Stimulated activated CD8-positive, alpha-beta memory T cell treated with anti-CD3 and anti-CD28 coated beads, Interleukin-12 subunit alpha, Interleukin-12 subunit beta, amount 100 ng/mL, for 4 hours (primary cell): Measurements from ENCODE around the gene TAGAP.
A peak's percentile ranks its signal among the peaks of the same experiment; 100 is the strongest.
"Not testable (repeated sequence)": the region's sequence is repeated elsewhere in the genome, so short reads cannot be mapped to it uniquely, and the experiment has no call there.

Source experiments
- DNase-seq: peaks from one replicate; pipeline ENCODE4 v3.0.0-alpha.2; 2020; ENCODE audit warnings: low read depth

Gene TAGAP

DNA sequence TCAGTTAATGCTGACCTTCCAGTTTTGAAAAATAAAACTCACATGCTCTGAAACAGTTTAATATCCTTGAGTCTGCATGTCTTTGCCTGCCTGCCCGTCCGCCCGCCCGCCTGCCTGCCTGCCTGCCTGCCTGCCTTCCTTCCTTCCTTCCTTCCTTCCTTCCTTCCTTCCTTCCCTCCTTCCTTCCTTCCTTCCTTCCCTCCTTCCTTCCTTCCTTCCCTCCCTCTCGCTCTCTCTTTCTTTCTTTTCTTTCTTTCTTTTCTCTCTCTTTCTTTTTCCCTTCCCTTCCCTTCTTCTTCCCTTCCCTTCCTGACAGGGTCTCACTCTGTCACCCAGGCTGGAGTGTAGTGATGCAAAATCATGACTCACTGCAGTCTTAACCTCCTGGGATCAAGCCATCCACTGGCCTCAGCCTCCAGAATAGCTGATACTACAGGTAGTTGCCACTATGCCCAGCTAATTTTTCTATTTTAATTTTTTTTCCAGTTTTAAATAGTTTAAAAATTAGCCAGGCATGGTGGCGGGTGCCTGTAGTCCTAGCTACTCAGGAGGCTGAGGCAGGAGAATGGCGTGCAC is 34.7 kb downstream of the TAGAP start:
- not testable (repeated sequence) for DNase-seq

DNA sequence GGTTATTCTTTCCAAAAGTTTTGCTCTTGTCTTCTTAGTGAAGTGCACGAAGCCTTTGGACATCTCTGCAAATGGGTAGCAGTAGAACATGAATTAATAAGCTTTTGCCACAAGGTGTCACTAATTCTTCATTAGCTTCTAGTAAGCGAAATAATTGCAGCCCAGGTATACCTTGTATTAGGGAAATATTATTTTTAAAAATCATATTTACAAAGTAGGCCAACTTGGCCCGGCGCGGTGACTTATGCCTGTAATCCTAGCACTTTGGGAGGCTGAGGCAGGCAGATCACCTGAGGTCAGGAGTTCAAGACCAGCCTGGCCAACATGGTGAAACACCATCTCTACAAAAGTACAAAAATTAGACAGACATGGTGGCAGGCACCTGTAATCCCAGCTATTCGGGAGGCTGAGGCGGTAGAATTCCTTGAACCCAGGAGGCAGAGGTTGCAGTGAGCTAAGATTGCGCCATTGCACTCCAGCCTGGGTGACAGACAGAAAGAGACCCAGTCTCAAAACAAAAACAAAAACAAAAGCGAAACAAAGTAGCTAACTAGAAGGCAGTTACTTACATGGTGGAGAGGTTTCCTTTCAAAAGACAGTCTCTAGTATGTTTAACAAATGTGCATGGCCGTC is 36.0 kb downstream of the TAGAP start:
- DNase-seq, result no peak

DNA sequence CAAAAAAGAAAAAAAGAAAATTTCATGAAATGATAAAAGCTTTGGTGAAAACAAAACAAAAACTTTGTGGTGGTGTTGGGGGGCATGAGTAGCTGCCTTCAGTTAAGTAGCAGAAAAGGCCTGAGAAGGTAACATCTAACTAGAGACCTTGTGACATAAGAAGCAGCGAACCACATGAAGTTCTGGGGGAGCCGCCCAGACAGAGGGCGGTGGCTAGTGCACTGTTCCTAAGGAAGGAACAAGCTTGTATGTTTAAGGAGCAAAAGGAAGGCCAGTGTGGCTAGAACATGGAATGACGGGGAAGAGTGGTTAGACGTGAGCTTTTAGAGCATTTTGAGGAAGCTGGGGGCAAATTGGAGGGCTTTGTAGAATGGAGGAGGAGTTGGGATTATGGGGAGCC is 37.3 kb downstream of the TAGAP start:
- no peak for DNase-seq

DNA sequence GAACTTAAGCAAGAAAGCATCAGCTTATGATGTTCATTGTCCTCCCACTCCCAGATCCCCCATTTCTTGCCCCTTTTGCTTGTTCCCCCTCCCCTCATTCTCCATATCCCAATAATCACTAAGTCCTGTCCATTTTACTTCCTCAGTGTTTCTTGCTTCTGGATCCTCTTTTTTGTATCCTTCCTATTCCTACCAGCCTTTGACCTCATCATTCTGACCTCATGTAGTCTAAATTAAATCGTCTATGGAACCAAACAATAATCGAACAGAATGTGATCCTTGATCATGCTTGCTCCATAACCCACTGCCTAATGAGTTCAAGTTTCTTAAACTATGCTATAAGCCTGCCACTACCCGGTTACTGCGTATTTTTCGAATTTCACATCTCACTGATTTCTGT is 39.4 kb downstream of the TAGAP start:
- DNase-seq, result no peak

DNA sequence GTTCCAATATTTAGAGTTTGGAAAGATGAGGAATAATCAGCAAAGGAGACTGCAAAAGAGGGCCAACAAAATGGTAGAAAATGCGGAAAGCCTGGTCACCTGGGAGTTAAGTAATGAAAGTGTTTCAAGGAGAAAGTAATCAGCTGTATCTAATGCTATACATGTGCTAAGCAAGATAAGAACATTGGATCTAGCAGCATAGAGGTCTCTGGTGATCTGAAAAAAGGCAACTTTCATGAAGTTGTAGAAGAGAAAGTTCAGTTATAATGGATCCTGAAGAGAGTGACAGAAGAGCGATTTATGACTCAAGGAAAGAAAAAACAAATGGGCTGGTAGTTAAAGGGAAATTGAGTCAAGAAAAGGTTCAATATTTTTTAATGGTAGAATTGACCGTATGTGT is 40.2 kb downstream of the TAGAP start:
- DNase-seq, result no peak

DNA sequence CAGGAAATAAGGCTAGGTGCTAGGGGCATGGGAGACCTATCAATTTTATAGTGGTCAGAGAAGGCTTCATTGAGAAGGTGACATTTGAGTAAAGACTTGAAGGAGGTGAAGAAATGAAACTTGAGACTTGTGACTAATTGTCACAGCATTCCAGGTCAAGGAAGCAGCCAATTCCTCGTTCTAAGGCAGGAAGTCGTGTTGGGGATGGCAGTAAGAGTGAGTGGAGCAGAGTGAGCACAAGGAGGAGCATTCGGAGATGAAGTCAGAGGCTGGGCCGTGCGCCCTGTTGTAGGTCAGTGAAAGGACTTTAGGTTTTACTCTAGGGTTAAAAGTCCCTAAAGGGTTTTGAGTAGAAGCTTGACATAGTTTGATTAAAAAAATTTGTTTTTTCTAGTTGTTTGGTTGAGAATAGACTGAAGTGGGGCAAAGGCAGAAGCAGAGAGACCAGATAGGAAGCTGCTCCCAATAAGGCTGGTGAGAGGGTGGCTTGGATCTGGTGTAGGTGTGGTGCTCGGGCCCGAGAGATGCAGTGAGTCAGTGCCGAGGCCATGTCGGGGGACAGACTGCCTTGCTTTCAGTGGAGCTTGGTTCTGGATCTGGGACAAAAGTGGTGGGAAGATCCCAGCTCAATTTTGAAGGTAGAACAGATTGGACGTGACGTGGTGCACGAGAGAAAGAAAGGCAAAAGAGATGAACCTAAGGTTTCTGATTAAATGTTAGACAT is 42.2 kb downstream of the TAGAP start:
- DNase-seq, result no peak

DNA sequence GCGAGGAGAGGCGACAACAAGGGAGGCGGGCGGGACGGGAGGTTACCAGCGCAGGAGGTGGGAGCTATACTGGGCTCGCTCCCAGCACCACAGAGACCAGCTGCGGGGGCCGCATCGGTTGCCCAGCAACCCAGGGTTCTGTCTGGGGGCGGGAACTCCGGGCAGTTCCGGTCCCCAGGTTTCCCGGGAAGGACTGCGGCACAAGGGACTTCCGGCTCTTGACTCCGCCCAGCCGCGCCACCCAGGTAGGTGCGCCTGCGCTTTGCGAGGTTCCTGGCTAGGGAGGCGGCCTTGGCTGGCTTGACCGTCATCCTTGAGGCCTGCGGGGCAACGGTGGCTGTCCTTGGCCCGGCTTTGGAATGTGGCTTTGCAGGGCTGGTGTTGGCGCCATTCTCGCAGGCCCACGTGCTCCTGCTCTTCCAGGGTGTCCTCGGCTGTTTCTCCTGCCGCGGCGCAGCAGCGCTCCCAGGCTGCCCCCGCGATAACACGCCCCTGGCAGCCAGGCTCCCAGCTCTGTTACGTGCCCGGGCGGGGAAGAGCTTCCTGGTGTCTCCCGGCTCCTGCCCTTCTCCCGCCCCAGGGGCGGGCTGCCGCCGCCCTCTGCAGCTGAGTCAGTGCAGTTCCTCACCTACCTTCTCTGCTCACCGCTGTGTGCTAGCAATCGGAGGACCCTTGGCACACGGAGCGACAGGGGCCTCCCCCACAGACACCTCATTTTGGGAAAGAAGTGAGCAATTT is 45.0 kb downstream of the TAGAP start, which contains the start of gene RSPH3:
TSS of gene RSPH3 (minus strand) at position 537 of the 738 bp plus-strand sequence. CDS start 652 bp downstream, outside the sequence.
- DNase-seq, result peak; percentile 84

DNA sequence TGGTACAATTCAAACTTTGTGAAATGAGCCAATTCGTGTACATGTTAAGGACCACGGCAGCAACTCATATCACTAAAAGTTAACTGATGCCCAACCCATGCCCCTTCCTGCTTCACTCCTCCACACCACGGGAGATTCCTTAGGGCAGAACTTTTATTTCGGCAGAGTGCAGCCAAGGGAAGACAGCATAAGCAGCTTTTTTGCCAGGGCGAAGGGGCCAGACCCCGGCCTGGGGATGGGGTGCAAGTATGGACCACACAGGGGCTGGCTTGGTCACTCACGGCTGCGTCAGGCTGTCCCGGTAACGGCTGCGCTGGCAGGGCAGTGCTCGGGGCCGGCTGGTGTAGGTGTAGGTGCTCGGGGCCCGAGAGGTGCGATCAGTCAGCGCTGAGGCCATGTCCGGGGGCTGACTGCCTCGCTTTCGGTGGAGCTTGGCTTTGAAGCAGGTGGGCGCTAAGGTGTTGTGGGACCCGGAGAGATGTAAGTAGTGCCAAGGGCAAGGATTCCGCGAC is 45.6 kb downstream of the TAGAP start:
- no peak for DNase-seq

DNA sequence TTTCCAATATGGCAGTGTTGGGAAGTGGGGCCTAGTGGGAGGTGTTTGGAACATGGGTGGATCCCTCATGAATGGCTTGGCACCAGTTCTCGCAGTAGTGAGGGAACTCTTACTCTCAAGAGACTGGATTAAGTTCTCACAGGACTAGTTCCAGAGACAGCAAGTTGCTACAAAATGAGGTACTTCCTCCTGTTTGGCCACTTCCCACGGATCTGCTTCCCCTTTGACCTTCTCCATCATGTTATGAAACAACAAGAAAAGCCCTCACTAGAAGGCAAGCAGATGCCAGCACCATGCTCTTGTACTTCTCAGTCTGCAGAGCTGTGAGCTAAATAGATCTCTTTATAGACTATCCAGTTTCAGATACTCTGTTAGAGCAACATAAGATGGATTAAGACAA is 47.9 kb downstream of the TAGAP start:
- no peak for DNase-seq

DNA sequence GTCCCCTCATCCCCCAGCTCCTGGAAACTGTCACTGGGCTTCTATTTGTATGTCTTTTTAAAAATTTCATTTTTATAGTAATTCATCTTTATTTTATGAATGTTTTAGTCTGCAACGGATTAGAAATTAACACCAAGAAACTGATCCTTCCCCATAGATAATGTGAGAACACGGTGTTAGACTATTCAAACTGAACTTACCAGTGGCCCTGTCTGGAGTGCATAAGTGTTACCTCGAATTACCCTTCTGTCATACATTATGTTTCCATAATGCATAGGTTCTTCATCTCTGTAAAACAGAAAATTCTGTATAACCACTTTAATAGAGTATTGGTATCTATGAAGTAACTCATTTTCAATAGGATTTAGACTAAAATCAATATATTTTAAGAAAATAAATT is 51.2 kb downstream of the TAGAP start:
- no peak for DNase-seq

DNA sequence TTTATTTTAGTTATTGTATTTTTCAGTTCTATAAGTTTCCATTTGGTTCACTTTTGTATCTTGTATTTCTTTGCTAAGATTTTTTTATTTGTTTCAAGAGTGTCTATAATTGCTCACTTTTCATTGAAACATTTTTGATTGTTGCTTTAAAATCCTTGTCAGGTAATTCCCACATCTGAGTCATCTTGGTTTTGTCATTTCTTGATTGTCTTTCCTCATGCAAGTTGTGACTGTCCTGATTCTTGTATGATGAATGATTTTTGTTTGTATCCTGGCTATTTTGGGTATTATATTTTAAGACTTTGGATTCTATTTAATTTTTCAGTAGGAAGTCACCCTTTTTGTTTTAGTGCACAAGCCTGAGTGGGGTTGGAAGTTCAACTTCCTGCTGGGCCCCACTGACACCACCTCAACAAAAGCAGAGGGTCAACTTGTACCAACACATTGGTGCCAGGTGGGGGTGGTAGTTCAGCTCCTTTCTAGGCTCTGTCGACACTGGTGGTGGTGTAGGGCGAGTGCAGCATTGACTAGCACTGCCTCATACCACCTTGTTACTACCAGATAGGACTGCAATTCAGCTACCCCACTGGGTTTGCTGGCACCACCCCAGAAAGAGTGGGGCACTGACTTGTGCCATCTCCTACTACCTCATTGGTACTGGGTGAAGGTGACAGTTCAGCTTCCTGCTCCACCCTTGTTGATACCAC is 53.6 kb downstream of the TAGAP start:
- no peak for DNase-seq

DNA sequence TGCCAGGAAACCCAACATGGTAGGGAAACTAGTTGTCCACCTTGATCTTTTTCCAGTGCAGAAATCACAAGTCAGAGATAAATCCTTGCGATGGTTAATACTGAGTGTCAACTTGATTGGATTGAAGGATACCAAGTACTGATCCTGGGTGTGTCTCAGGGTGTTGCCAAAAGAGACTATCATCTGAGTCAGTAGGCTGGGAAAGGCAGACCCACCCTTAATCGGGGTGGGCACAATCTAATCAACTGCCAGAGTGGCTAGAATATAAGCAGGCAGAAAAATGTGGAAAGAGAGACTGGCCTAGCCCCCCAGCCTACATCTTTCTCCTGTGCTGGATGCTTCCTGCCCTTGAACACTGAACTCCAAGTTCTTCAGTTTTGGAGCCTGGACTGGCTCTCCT is 55.1 kb downstream of the TAGAP start:
- not testable (repeated sequence) for DNase-seq

DNA sequence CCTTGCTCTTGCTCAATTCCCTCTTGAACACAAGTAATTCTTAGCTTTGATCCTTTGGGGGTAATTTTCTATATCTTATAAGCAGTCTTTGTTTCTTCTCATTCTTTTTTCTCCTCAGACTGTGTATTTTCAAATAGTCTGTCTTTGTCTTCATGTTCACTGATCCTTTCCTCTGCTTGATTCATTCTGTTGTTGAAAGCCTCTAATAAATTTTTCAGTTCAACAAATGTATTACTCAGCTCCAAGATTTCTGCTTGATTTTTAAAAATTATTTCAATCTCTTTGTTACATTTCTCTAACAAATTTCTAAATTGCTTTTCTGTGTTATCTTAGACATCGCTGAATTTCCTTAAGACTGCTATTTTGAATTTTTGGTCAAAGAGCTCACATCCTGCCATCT is 56.3 kb downstream of the TAGAP start:
- DNase-seq, result no peak

DNA sequence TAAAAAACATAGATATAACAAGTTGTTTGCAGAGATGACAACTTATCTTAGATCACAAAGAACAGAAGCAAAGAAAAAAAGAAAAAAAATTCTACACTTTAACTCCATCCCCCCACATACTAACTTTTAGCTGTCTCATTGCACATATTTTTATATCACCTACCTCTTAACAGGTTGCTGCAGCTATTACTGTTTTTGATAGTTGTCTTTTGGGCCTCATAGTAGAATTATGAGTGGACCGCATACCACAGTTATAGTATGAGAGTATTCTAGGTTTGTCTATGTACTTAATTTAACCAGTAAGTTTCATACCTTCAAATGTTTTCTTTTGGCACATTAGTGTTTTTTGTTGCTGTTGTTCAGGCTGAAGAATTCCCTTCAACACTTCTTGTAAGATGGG is 57.1 kb downstream of the TAGAP start:
- no peak for DNase-seq
